Motor neuron (in vitro differentiated cells): Measurements from ENCODE around the gene GPBP1. TPM values are rescaled to one million over a fixed set of nuclear protein-coding genes. Genes with fewer than 3 reads are reported as not detected.
"Not testable (repeated sequence)": the region's sequence is repeated elsewhere in the genome, so short reads cannot be mapped to it uniquely, and the experiment has no call there.

ENCODE experiments used
- ATAC-seq, 8 experiments: fragments of 200-7000 bp; cut with Tn5 transposase; replicated peaks in 6 of 8; 2 replicates each; pipeline ENCODE4 v1.8.0; 2021; ENCODE audit warnings: mild to moderate bottlenecking in 8 of 8, moderate library complexity in 8 of 8
- H3K27ac ChIP-seq, 2 donors: fragments of 250-450 bp; sonication (Bioruptor Pico); 2 replicates each; pipeline ENCODE4 v1.9.0; 2021; ENCODE audit warnings: antibody characterized with exemption in 2 of 2, mild to moderate bottlenecking in 2 of 2, moderate library complexity in 1 of 2
- H3K4me1 ChIP-seq, 2 donors: fragments of 250-450 bp; sonication (Bioruptor Pico); replicated peaks in 1 of 2; 2 replicates each; pipeline ENCODE4 v1.6.1; 2021; ENCODE audit warnings: antibody characterized with exemption in 2 of 2, mild to moderate bottlenecking in 2 of 2, moderate library complexity in 1 of 2
- H3K4me3 ChIP-seq, 5 donors: fragments of 250-450 bp; sonication (Bioruptor Pico); 2 replicates each; pipeline ENCODE4 v1.9.0; 2021; ENCODE audit warnings: antibody characterized with exemption in 5 of 5, mild to moderate bottlenecking in 5 of 5, moderate library complexity in 4 of 5
- WGBS, 10 experiments: fragments of 450-650 bp; shearing (Covaris generic); methylation state at CpG; one replicate each; pipeline ENCODE4 v1.0.0; 2022; 5-methylcytosine and 5-hydroxymethylcytosine counted together
- in situ Hi-C, 9 experiments: fragments of 400-800 bp; cut with MboI; loops; one replicate each; pipeline ENCODE4 v1.15.0; 2021; ENCODE audit warnings: low sequenced_read_pairs in 9 of 9, low pct_unique_long_range_greater_than_20kb in 2 of 9; ENCODE audit not compliant: unreplicated experiment in 9 of 9
- total RNA-seq, 8 experiments: library from RNA; unstranded; fragments of 300-600 nt; gene quantifications; 2 replicates each; pipeline versions ENCODE4 v1.2.3 to v1.2.4, GENCODE V29; 2022

The GPBP1 gene
- total RNA-seq, 8 experiments from 2014 or later, result 51.5 to 102 (median 90.8) TPM

- ATAC-seq, result no peak
- Histone ChIP-seq H3K4me3 (no peak overlapping the region), H3K27ac (no peak overlapping the region), H3K4me1 (no peaks in the 10 kb centered on the region)
- 33 to 100% (median 69%) methylated on average over 1 to 3 of the region's 3 CpGs; no CpG with 5 or more reads in 5 of the 10 experiments for WGBS, 10 experiments
- in situ Hi-C loops, result loop anchor here in 3 of 9 experiments (25.0 kb wide), 2 partner anchors 183 to 1158 kb away; partner anchors contain the start of genes ACTBL2 (in 2 of the 3) and PLK2 (in 1 of the 3)
These were observed 130.1 kb downstream of the GPBP1 start for GRCh38 chr5:57303985-57304384.

- Histone ChIP-seq H3K4me3 (no peak overlapping the region), H3K27ac (no peak overlapping the region), H3K4me1 (no peaks in the 10 kb centered on the region)
- in situ Hi-C loops, result loop anchor here in 3 of 9 experiments (25.0 kb wide), 2 partner anchors 182 to 1157 kb away; partner anchors contain the start of genes ACTBL2 (in 2 of the 3) and PLK2 (in 1 of the 3)
- no peak for ATAC-seq
- WGBS, 10 experiments, result 17 to 76% (median 46%) methylated on average over 1 to 2 of the region's 2 CpGs; no CpG with 5 or more reads in 2 of the 10 experiments
These were observed 131.1 kb downstream of the GPBP1 start for GRCh38 chr5:57304931-57305330.

- in situ Hi-C loops, result loop anchor here in 3 of 9 experiments (25.0 kb wide), 2 partner anchors 181 to 1156 kb away; partner anchors contain the start of genes ACTBL2 (in 2 of the 3) and PLK2 (in 1 of the 3)
- Histone ChIP-seq H3K4me1 (no peaks in the 10 kb centered on the region), H3K4me3 (no peak overlapping the region), H3K27ac (no peak overlapping the region)
- WGBS, 10 experiments, result 0 to 100% (median 81%) methylated on average over 1 to 2 of the region's 2 CpGs
- ATAC-seq, result no peak
These were observed 132.5 kb downstream of the GPBP1 start for GRCh38 chr5:57306359-57306758.

GRCh38 chr5:57307516-57307915, 133.7 kb downstream of the GPBP1 start:
- no peak for ATAC-seq
- in situ Hi-C loops, result loop anchor here in 3 of 9 experiments (25.0 kb wide), 2 partner anchors 180 to 1155 kb away; partner anchors contain the start of genes ACTBL2 (in 2 of the 3) and PLK2 (in 1 of the 3)
- no peaks in the 10 kb centered on the region for H3K4me1 ChIP-seq
- no peak overlapping the region for H3K4me3 ChIP-seq
- 25 to 100% (median 67%) methylated on average over 1 to 2 of the region's 2 CpGs; no CpG with 5 or more reads in 3 of the 10 experiments for WGBS, 10 experiments
- no peak overlapping the region for H3K27ac ChIP-seq

GRCh38 chr5:57309022-57309421, 135.2 kb downstream of the GPBP1 start:
- H3K4me1 ChIP-seq, H3K4me3 ChIP-seq, H3K27ac ChIP-seq, ATAC-seq: not testable (repeated sequence)
- in situ Hi-C loops, result loop anchor here in 3 of 9 experiments (25.0 kb wide), 2 partner anchors 178 to 1153 kb away; partner anchors contain the start of genes ACTBL2 (in 2 of the 3) and PLK2 (in 1 of the 3)

- WGBS, 10 experiments, result 57 to 100% (median 80%) methylated on average over 1 to 2 of the region's 2 CpGs; no CpG with 5 or more reads in 3 of the 10 experiments
- no peak overlapping the region for H3K27ac ChIP-seq
- in situ Hi-C loops, result loop anchor here in 3 of 9 experiments (25.0 kb wide), 2 partner anchors 176 to 1151 kb away; partner anchors contain the start of genes ACTBL2 (in 2 of the 3) and PLK2 (in 1 of the 3)
- no peaks in the 10 kb centered on the region for H3K4me1 ChIP-seq
- peak in 1 of 8 experiments; percentile 22 for ATAC-seq
- no peak overlapping the region for H3K4me3 ChIP-seq
These were observed 137.4 kb downstream of the GPBP1 start for GRCh38 chr5:57311251-57311650.

- Histone ChIP-seq H3K27ac (no peak overlapping the region), H3K4me3 (no peak overlapping the region), H3K4me1 (no peaks in the 10 kb centered on the region)
- in situ Hi-C loops, result loop anchor here in 3 of 9 experiments (25.0 kb wide), 2 partner anchors 175 to 1150 kb away; partner anchors contain the start of genes ACTBL2 (in 2 of the 3) and PLK2 (in 1 of the 3)
- WGBS, 10 experiments, result 44 to 94% (median 82%) methylated on average over 2 to 6 of the region's 6 CpGs; no CpG with 5 or more reads in 1 of the 10 experiments
- ATAC-seq, result no peak
These were observed 138.3 kb downstream of the GPBP1 start for GRCh38 chr5:57311921-57312735.

GRCh38 chr5:57313716-57314115, 139.9 kb downstream of the GPBP1 start:
- Histone ChIP-seq H3K4me3 (no peak overlapping the region), H3K27ac (no peak overlapping the region), H3K4me1 (no peaks in the 10 kb centered on the region)
- WGBS, 10 experiments, result 60 to 100% (median 88%) methylated on average over 1 to 3 of the region's 3 CpGs; no CpG with 5 or more reads in 2 of the 10 experiments
- no peak for ATAC-seq
- in situ Hi-C loops, result loop anchor here in 3 of 9 experiments (25.0 kb wide), 2 partner anchors 174 to 1149 kb away; partner anchors contain the start of genes ACTBL2 (in 2 of the 3) and PLK2 (in 1 of the 3)

Other genes with a start within 250 kb of the GPBP1 start
- gene MIER3, start 221.9 kb upstream of the GPBP1 start, total RNA-seq, result 10 to 100 TPM; 17.3 to 24.5 (median 22.0) TPM